DND-41 (cell line): ENCODE data around the gene ERGIC2.
A peak's percentile ranks its signal among the peaks of the same experiment; 100 is the strongest.

ENCODE experiments used
- ATAC-seq: fragments of 200-7000 bp; cut with Tn5 transposase; 3 replicates; pipeline ENCODE4 v1.9.1; 2021; ENCODE audit warnings: low read depth; ENCODE audit not compliant: insufficient read depth
- DNase-seq: peaks from one replicate; pipeline ENCODE4 v3.0.0-alpha.2; 2020
- H2AFZ ChIP-seq: 2 replicates; pipeline ENCODE4 v1.6.0; 2012; ENCODE audit warnings: low read depth, low read length
- H3K27ac ChIP-seq: 2 replicates; pipeline ENCODE4 v1.5.1; 2012; ENCODE audit warnings: low read length, inconsistent platforms
- H3K27me3 ChIP-seq: fragments of 200-600 bp; sonication (generic); 2 replicates; pipeline ENCODE4 v1.6.0; 2012; ENCODE audit warnings: low read length, mild to moderate bottlenecking, inconsistent platforms; ENCODE audit not compliant: insufficient read depth, poor library complexity
- H3K36me3 ChIP-seq: 2 replicates; pipeline ENCODE4 v1.5.1; 2012; ENCODE audit warnings: low read length, inconsistent platforms; ENCODE audit not compliant: insufficient read depth
- H3K4me1 ChIP-seq: 2 replicates; pipeline ENCODE4 v1.5.1; 2012; ENCODE audit warnings: mild to moderate bottlenecking, low read length; ENCODE audit not compliant: insufficient read depth
- H3K4me2 ChIP-seq: 2 replicates; pipeline ENCODE4 v1.6.0; 2012; ENCODE audit warnings: mild to moderate bottlenecking, moderate library complexity, low read length, inconsistent platforms; ENCODE audit not compliant: insufficient read depth
- H3K4me3 ChIP-seq, 2 experiments: fragments of 200-600 bp in 1 of 2; shearing (Covaris generic) in 1 of 2; 2 replicates each; pipeline ENCODE4 v1.5.1; 2012 to 2016; ENCODE audit warnings: inconsistent platforms in 2 of 2, low read length in 2 of 2, mild to moderate bottlenecking in 2 of 2, low read depth in 1 of 2, moderate library complexity in 1 of 2
- H3K79me2 ChIP-seq: 2 replicates; pipeline ENCODE4 v1.6.0; 2012; ENCODE audit warnings: low read length, inconsistent platforms; ENCODE audit not compliant: insufficient read depth
- H3K9ac ChIP-seq: 2 replicates; pipeline ENCODE4 v1.6.0; 2012; ENCODE audit warnings: low read depth, mild to moderate bottlenecking, inconsistent platforms, low read length, moderate library complexity
- H3K9me3 ChIP-seq: 2 replicates; pipeline ENCODE4 v1.5.1; 2012; ENCODE audit warnings: low read length, moderate library complexity, mild to moderate bottlenecking, inconsistent platforms; ENCODE audit not compliant: insufficient read depth, severe bottlenecking
- H4K20me1 ChIP-seq: 2 replicates; pipeline ENCODE4 v1.6.0; 2012; ENCODE audit warnings: low read length; ENCODE audit not compliant: insufficient read depth
- EZH2 ChIP-seq: IDR thresholded peaks from 3 replicates; pipeline ENCODE4 v1.6.1; 2012; ENCODE audit warnings: borderline replicate concordance, low read depth, mild to moderate bottlenecking, moderate library complexity, low read length, inconsistent platforms; ENCODE audit not compliant: severe bottlenecking
- TF ChIP-seq, protein P1 (sequence below): IDR thresholded peaks from 2 replicates; pipeline ENCODE4 v1.5.1; 2012; ENCODE audit warnings: borderline replicate concordance, low read length, moderate library complexity, mild to moderate bottlenecking; ENCODE audit not compliant: poor library complexity, severe bottlenecking; ENCODE audit errors: extremely low read depth

The ERGIC2 gene, protein sequence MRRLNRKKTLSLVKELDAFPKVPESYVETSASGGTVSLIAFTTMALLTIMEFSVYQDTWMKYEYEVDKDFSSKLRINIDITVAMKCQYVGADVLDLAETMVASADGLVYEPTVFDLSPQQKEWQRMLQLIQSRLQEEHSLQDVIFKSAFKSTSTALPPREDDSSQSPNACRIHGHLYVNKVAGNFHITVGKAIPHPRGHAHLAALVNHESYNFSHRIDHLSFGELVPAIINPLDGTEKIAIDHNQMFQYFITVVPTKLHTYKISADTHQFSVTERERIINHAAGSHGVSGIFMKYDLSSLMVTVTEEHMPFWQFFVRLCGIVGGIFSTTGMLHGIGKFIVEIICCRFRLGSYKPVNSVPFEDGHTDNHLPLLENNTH

DNA sequence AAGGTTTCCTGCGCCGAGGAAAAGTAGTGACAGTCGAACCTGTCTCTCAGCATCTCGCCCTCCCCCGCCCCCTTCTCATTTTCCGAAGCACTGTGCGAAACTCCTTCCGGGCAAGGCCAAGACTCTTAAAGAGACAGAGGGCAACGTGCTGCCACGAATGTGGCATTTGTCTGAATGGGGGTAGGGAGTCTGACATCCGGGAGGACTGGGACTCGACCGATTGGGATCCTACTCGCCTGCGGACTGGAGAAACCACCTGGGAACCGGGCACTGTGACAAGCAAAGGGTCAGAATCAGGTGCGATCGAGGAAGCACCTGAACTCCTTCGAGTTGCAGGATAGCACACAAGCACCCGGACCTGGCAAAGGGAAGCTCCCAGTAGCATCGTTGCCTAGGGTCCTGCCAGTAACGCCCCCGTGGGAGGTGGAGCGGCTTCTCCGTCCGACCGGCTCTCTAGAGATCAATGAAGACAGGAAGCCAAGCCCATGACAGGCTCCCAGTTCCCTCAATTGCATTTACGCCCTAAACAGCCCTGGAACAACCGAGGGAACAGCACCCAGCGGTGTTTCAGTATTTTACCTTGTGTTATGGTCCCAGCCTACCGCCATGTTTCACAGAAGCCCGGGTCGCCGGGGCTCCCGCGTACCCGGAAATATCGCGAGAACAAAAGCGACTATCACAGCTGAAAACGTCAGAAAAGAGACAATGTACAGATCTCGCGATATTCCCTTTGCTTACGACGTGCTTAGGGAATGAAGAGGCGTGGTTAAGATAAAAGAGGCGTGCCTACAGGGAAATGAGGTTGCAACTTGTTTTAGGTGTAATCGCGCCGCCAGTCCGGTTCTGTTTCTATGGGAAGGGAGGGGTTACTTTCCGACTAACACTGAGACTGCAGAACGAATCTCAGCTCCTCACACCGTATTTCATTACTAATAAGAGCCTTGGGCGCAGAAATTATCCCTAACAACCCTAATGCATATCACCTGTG, at the start of gene ERGIC2:
Gene ERGIC2, minus strand, starts transcription at position 637 of the 988 bp plus-strand sequence. CDS start 9,539 bp downstream, outside the sequence.
- peak within 1 kb of the TSS; percentile 70 for H3K4me2 ChIP-seq
- DNase-seq (peak; percentile 93), ATAC-seq (peak; percentile 90)
- H3K4me3 ChIP-seq = peak within 1 kb of the TSS; percentile 46 to 73; a peak in 3 of 4 replicates
- H3K9ac ChIP-seq = peak within 1 kb of the TSS; percentile 76
- TF ChIP-seq, protein P1, sequence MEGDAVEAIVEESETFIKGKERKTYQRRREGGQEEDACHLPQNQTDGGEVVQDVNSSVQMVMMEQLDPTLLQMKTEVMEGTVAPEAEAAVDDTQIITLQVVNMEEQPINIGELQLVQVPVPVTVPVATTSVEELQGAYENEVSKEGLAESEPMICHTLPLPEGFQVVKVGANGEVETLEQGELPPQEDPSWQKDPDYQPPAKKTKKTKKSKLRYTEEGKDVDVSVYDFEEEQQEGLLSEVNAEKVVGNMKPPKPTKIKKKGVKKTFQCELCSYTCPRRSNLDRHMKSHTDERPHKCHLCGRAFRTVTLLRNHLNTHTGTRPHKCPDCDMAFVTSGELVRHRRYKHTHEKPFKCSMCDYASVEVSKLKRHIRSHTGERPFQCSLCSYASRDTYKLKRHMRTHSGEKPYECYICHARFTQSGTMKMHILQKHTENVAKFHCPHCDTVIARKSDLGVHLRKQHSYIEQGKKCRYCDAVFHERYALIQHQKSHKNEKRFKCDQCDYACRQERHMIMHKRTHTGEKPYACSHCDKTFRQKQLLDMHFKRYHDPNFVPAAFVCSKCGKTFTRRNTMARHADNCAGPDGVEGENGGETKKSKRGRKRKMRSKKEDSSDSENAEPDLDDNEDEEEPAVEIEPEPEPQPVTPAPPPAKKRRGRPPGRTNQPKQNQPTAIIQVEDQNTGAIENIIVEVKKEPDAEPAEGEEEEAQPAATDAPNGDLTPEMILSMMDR = no peak
- no peak for TF ChIP-seq EZH2
- H4K20me1 ChIP-seq = peaks cover 19% of the 10 kb centered on the region; the same call in 1 of the 2 replicates
- H3K79me2 ChIP-seq = peaks cover 51% of the 10 kb centered on the region
- peak within 1 kb of the TSS; percentile 90 for H3K27ac ChIP-seq
- no peaks in the 10 kb centered on the region for H3K9me3 ChIP-seq
- H3K27me3 ChIP-seq = no peaks in the 10 kb centered on the region
- H3K4me1 ChIP-seq = peaks cover 26% of the 10 kb centered on the region
- peak within 1 kb of the TSS; percentile 80 for H2AFZ ChIP-seq
- peaks cover 14% of the 10 kb centered on the region for H3K36me3 ChIP-seq

- no peaks in the 10 kb centered on the region for H4K20me1 ChIP-seq
- no peaks in the 10 kb centered on the region for H3K79me2 ChIP-seq
- H3K4me2 ChIP-seq = no peak overlapping the region
- no peak overlapping the region for H3K27ac ChIP-seq
- H3K36me3 ChIP-seq = no peaks in the 10 kb centered on the region
- ATAC-seq (no peak), DNase-seq (no peak)
- H2AFZ ChIP-seq = no peak overlapping the region
- H3K9ac ChIP-seq = no peak overlapping the region
- no peaks in the 10 kb centered on the region for H3K9me3 ChIP-seq
- H3K27me3 ChIP-seq = no peaks in the 10 kb centered on the region
- TF ChIP-seq, protein P1 = no peak
- no peak for TF ChIP-seq EZH2
- H3K4me3 ChIP-seq = no peak overlapping the region
- H3K4me1 ChIP-seq = no peaks in the 10 kb centered on the region
Measured at GRCh38 chr12:29430716-29431044, 49.7 kb upstream of the ERGIC2 start.

- no peaks in the 10 kb centered on the region for H3K9me3 ChIP-seq
- no peaks in the 10 kb centered on the region for H3K36me3 ChIP-seq
- no peaks in the 10 kb centered on the region for H3K27me3 ChIP-seq
- H3K4me1 ChIP-seq = no peaks in the 10 kb centered on the region
- H4K20me1 ChIP-seq = no peaks in the 10 kb centered on the region
- ATAC-seq = no peak
- no peak overlapping the region for H3K4me2 ChIP-seq
- no peak overlapping the region for H3K4me3 ChIP-seq
- no peak overlapping the region for H2AFZ ChIP-seq
- TF ChIP-seq EZH2 = no peak
- TF ChIP-seq, protein P1 = no peak
- DNase-seq = no peak
- H3K9ac ChIP-seq = no peak overlapping the region
- no peak overlapping the region for H3K27ac ChIP-seq
- no peaks in the 10 kb centered on the region for H3K79me2 ChIP-seq
Measured at GRCh38 chr12:29429999-29430715, 49.2 kb upstream of the ERGIC2 start.
